SK-N-SH (cell line): Measurements from ENCODE around the gene B4GALT1.

Experiments
- CTCF ChIP-seq: fragments of 200-600 bp; sonication (generic); IDR thresholded peaks from 2 replicates; pipeline ENCODE4 v1.6.1; 2017; ENCODE audit warnings: antibody characterized with exemption, mild to moderate bottlenecking, moderate library complexity
- ELF1 ChIP-seq: IDR thresholded peaks from 2 replicates; pipeline ENCODE4 v1.4.0; 2012
- EP300 ChIP-seq, 2 experiments: IDR thresholded peaks; 2 replicates each; pipeline versions ENCODE4 v1.4.0 to v1.6.1; 2012; ENCODE audit warnings: borderline replicate concordance in 1 of 2, low read depth in 1 of 2, low read length in 1 of 2
- EZH2phosphoT487 ChIP-seq: fragments of 200-600 bp; sonication (generic); IDR thresholded peaks from 2 replicates; pipeline ENCODE4 v1.6.1; 2017; ENCODE audit warnings: low read depth, mixed run types, mild to moderate bottlenecking, antibody characterized with exemption, moderate library complexity, borderline replicate concordance
- FOXM1 ChIP-seq: IDR thresholded peaks from 2 replicates; pipeline ENCODE4 v1.4.0; 2012; ENCODE audit warnings: low read depth, mild to moderate bottlenecking
- GABPA ChIP-seq: IDR thresholded peaks from 2 replicates; pipeline ENCODE4 v1.4.0; 2012; ENCODE audit warnings: low read depth, mild to moderate bottlenecking
- NFIC ChIP-seq: IDR thresholded peaks from 2 replicates; pipeline ENCODE4 v1.4.0; 2012; ENCODE audit warnings: borderline replicate concordance
- RCOR1 ChIP-seq: fragments of 150-350 bp; IDR thresholded peaks from 2 replicates; pipeline ENCODE4 v1.6.1; 2017; ENCODE audit warnings: antibody characterized with exemption, low read length
- REST ChIP-seq: IDR thresholded peaks from 2 replicates; pipeline ENCODE4 v1.6.1; 2012; ENCODE audit warnings: mild to moderate bottlenecking, low read depth, low read length, moderate library complexity
- RFX5 ChIP-seq: IDR thresholded peaks from 2 replicates; pipeline ENCODE4 v1.6.1; 2012; ENCODE audit warnings: mild to moderate bottlenecking, improper control_type of control experiment, low read length
- RXRA ChIP-seq: IDR thresholded peaks from 2 replicates; pipeline ENCODE4 v1.4.0; 2012; ENCODE audit warnings: low read depth, mild to moderate bottlenecking, borderline replicate concordance
- SIN3A ChIP-seq: IDR thresholded peaks from 2 replicates; pipeline ENCODE4 v1.6.1; 2012; ENCODE audit warnings: low read depth, mild to moderate bottlenecking, low read length, moderate library complexity, borderline replicate concordance
- TAF1 ChIP-seq: IDR thresholded peaks from 2 replicates; pipeline ENCODE4 v1.6.1; 2012; ENCODE audit warnings: low read depth, mild to moderate bottlenecking, low read length, moderate library complexity, borderline replicate concordance
- TEAD4 ChIP-seq: IDR thresholded peaks from 2 replicates; pipeline ENCODE4 v1.4.0; 2012; ENCODE audit warnings: mild to moderate bottlenecking, borderline replicate concordance; ENCODE audit not compliant: insufficient read depth

- no peak for TF ChIP-seq CTCF
- TF ChIP-seq ELF1 = no peak
- TF ChIP-seq RFX5 = no peak
- no peak for TF ChIP-seq RCOR1
- TF ChIP-seq SIN3A = no peak
- no peak for TF ChIP-seq EP300 (IDR thresholded peaks at IDR 0.05; ENCODE audit: borderline replicate concordance in 1 of 2, low read depth in 1 of 2, low read length in 1 of 2)
- TF ChIP-seq GABPA = no peak
- no peak for TF ChIP-seq NFIC
- no peak for TF ChIP-seq FOXM1
- no peak for TF ChIP-seq EZH2phosphoT487
- TF ChIP-seq TAF1 = no peak
- no peak for TF ChIP-seq RXRA
- no peak for TF ChIP-seq REST
- TF ChIP-seq TEAD4 = no peak
Observed at GRCh38 chr9:33117306-33117705, 49.8 kb downstream of the B4GALT1 start.
